ENCODE measurements around the gene GPR157.
"Not testable (repeated sequence)": the region's sequence is repeated elsewhere in the genome, so short reads cannot be mapped to it uniquely, and the experiment has no call there.

Gene GPR157

DNA sequence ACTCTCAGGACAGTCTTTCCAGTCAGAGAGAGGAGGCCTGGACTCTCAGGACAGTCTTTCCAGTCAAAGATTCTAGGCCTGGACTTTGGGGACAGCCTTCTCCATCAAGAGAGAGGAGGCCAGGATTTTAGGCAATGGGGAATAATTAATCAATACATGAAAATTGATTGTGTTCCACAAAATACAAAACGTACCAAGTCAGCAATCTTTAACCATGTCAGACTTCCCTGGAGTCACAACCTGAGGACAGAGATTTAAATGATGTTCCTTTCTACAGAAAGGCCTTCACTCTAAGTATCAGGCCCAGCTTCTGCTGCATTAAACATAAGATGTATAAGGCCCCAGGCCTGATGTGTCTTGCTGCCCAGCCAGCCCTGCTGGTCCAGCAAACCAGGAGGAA lies 27.0 kb upstream of the GPR157 start:
- H2AFZ ChIP-seq (ENCODE audit: low read length): no peak overlapping the region
- H3K4me2 ChIP-seq (ENCODE audit: insufficient read depth, low read length, poor library complexity, severe bottlenecking): no peak overlapping the region
- H3K9ac ChIP-seq (ENCODE audit: low read depth, low read length, poor library complexity): no peak overlapping the region
- DNase-seq (ENCODE audit: low spot score): no peak
- H3K4me3 ChIP-seq (ENCODE audit: low read length in 2 of 2): no peak overlapping the region
- no peak overlapping the region for H4K91ac ChIP-seq (ENCODE audit: low read depth, low read length, poor library complexity)
- no peak overlapping the region for H3K23ac ChIP-seq (ENCODE audit: low read depth, low read length, poor library complexity)
- peaks cover 0 to 1% of the 10 kb centered on the region in 2 donors for H3K4me1 ChIP-seq (ENCODE audit: control insufficient read depth in 2 of 2, insufficient read depth in 1 of 2, low read depth in 1 of 2, low read length in 2 of 2)
- H3K18ac ChIP-seq (ENCODE audit: low read length): no peak overlapping the region
- WGBS, 2 donors (ENCODE audit: extremely low coverage in 2 of 2, insufficient read length in 2 of 2, insufficient replicate concordance in 1 of 2): no CpG with 5 or more reads among the region's 1 CpG
- H3K9me3 ChIP-seq (replicated peaks in 1 of 2; ENCODE audit: control insufficient read depth in 2 of 2, insufficient read depth in 1 of 2, low read depth in 1 of 2, low read length in 2 of 2): no peaks in the 10 kb centered on the region
- H2BK12ac ChIP-seq (ENCODE audit: low read length): no peak overlapping the region
- H3K27me3 ChIP-seq (ENCODE audit: control insufficient read depth in 3 of 3, insufficient read depth in 3 of 3, low read depth in 1 of 3, low read length in 3 of 3): no peaks in the 10 kb centered on the region
- H3K79me1 ChIP-seq (ENCODE audit: low read depth, low read length): peaks cover 4% of the 10 kb centered on the region
- H3K4ac ChIP-seq (ENCODE audit: low read length): no peak overlapping the region
- no peak overlapping the region for H3K14ac ChIP-seq (ENCODE audit: low read length)
- no peak overlapping the region for H4K8ac ChIP-seq (ENCODE audit: low read depth, low read length)
- H2AK5ac ChIP-seq (ENCODE audit: low read depth, low read length): no peak overlapping the region
- H3K36me3 ChIP-seq (replicated peaks in 1 of 2; ENCODE audit: control insufficient read depth in 2 of 2, insufficient read depth in 2 of 2, low read length in 2 of 2): peaks cover 0 to 2% of the 10 kb centered on the region in 2 donors
- H2BK5ac ChIP-seq (ENCODE audit: low read length): no peak overlapping the region
- H2BK15ac ChIP-seq (ENCODE audit: low read length): no peak overlapping the region
- H2BK120ac ChIP-seq (ENCODE audit: low read depth, low read length): no peak overlapping the region
- H3K27ac ChIP-seq (replicated peaks; ENCODE audit: low read length): no peak overlapping the region

DNA sequence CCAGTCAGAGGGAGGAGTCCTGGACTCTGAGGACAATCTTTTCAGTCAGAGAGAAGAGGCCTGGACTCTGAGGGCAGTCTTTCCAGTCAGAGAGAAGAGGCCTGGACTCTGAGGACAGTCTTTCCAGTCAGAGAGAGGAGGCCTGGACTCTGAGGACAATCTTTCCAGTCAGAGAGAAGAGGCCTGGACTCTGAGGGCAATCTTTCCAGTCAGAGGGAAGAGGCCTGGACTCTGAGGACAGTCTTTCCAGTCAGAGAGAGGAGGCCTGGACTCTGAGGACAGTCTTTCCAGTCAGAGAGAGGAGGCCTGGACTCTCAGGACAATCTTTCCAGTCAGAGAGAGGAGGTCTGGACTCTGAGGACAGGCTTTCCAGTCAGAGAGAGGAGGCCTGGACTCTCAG lies 26.5 kb upstream of the GPR157 start:
- not testable (repeated sequence) for H2AK5ac ChIP-seq (ENCODE audit: low read depth, low read length); H3K36me3 ChIP-seq (replicated peaks in 1 of 2; ENCODE audit: control insufficient read depth in 2 of 2, insufficient read depth in 2 of 2, low read length in 2 of 2); H3K18ac ChIP-seq (ENCODE audit: low read length); H2BK12ac ChIP-seq (ENCODE audit: low read length); DNase-seq (ENCODE audit: low spot score); H3K4me1 ChIP-seq (ENCODE audit: control insufficient read depth in 2 of 2, insufficient read depth in 1 of 2, low read depth in 1 of 2, low read length in 2 of 2); H3K14ac ChIP-seq (ENCODE audit: low read length); H3K4me2 ChIP-seq (ENCODE audit: insufficient read depth, low read length, poor library complexity, severe bottlenecking); H2BK15ac ChIP-seq (ENCODE audit: low read length); H3K9me3 ChIP-seq (replicated peaks in 1 of 2; ENCODE audit: control insufficient read depth in 2 of 2, insufficient read depth in 1 of 2, low read depth in 1 of 2, low read length in 2 of 2); H3K27me3 ChIP-seq (ENCODE audit: control insufficient read depth in 3 of 3, insufficient read depth in 3 of 3, low read depth in 1 of 3, low read length in 3 of 3); H3K27ac ChIP-seq (replicated peaks; ENCODE audit: low read length); H2AFZ ChIP-seq (ENCODE audit: low read length); H3K23ac ChIP-seq (ENCODE audit: low read depth, low read length, poor library complexity); H3K9ac ChIP-seq (ENCODE audit: low read depth, low read length, poor library complexity); H2BK120ac ChIP-seq (ENCODE audit: low read depth, low read length); H4K8ac ChIP-seq (ENCODE audit: low read depth, low read length); H3K4me3 ChIP-seq (ENCODE audit: low read length in 2 of 2); H2BK5ac ChIP-seq (ENCODE audit: low read length); H3K4ac ChIP-seq (ENCODE audit: low read length); H4K91ac ChIP-seq (ENCODE audit: low read depth, low read length, poor library complexity); H3K79me1 ChIP-seq (ENCODE audit: low read depth, low read length)

DNA sequence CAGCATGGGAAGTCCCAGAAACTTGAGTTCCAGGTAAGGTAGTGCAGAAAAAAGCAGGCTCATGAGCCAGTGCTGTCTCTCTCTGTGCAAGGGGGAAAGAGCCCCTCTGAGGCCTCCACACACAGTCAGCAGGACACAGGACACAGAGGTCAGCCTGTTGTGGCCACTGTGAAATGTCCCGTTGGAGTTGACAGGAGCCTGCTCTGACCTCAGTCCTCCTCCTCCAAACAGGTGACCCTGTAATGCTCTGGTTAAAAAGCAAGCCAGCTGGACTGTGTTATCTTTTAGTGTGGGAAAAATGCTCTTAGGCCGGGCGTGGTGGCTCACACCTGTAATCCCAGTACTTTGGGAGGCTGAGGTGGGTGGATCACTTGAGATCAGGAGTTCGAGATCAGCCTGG lies 24.2 kb upstream of the GPR157 start:
- Histone ChIP-seq H3K79me1 (ENCODE audit: low read depth, low read length) (peaks cover 4% of the 10 kb centered on the region), H2AFZ (ENCODE audit: low read length) (no peak overlapping the region), H2BK5ac (ENCODE audit: low read length) (no peak overlapping the region), H3K4ac (ENCODE audit: low read length) (no peak overlapping the region), H3K14ac (ENCODE audit: low read length) (no peak overlapping the region), H3K9me3 (replicated peaks in 1 of 2; ENCODE audit: control insufficient read depth in 2 of 2, insufficient read depth in 1 of 2, low read depth in 1 of 2, low read length in 2 of 2) (no peaks in the 10 kb centered on the region), H4K8ac (ENCODE audit: low read depth, low read length) (no peak overlapping the region), H2BK120ac (ENCODE audit: low read depth, low read length) (no peak overlapping the region), H3K23ac (ENCODE audit: low read depth, low read length, poor library complexity) (no peak overlapping the region), H3K4me1 (ENCODE audit: control insufficient read depth in 2 of 2, insufficient read depth in 1 of 2, low read depth in 1 of 2, low read length in 2 of 2) (peaks cover 0 to 1% of the 10 kb centered on the region in 2 donors), H3K4me3 (ENCODE audit: low read length in 2 of 2) (no peak overlapping the region), H3K4me2 (ENCODE audit: insufficient read depth, low read length, poor library complexity, severe bottlenecking) (no peak overlapping the region), H3K9ac (ENCODE audit: low read depth, low read length, poor library complexity) (no peak overlapping the region), H3K27ac (replicated peaks; ENCODE audit: low read length) (no peak overlapping the region), H2BK15ac (ENCODE audit: low read length) (no peak overlapping the region), H3K18ac (ENCODE audit: low read length) (no peak overlapping the region), H2BK12ac (ENCODE audit: low read length) (no peak overlapping the region), H2AK5ac (ENCODE audit: low read depth, low read length) (no peak overlapping the region), H3K36me3 (replicated peaks in 1 of 2; ENCODE audit: control insufficient read depth in 2 of 2, insufficient read depth in 2 of 2, low read length in 2 of 2) (peaks cover 0 to 6% of the 10 kb centered on the region in 2 donors), H4K91ac (ENCODE audit: low read depth, low read length, poor library complexity) (no peak overlapping the region), H3K27me3 (ENCODE audit: control insufficient read depth in 3 of 3, insufficient read depth in 3 of 3, low read depth in 1 of 3, low read length in 3 of 3) (peaks cover 0 to 3% (median 0%) of the 10 kb centered on the region in 3 experiments)
- no CpG with 5 or more reads among the region's 4 CpGs for WGBS, 2 donors (ENCODE audit: extremely low coverage in 2 of 2, insufficient read length in 2 of 2, insufficient replicate concordance in 1 of 2)
- DNase-seq (ENCODE audit: low spot score): no peak

DNA sequence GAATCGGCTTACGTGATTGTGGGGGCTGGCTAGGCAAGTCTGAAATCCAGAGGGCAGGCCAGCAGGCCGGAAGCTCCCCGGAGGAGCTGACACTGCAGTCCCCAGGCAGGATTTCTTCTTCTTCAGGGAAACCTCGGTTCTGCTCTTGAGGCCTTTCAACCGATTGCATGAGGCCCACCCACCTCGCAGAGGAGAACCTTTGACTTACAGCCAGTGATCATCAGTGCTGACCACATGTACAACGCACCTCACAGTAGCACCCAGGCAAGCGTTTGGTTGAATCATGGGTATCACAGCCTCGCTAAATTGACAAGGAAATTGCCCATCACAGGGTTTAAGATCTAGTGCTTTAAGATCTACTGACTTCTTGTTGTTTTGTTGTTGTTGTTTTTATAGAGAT lies 23.6 kb upstream of the GPR157 start:
- Histone ChIP-seq H3K14ac (ENCODE audit: low read length) (no peak overlapping the region), H3K27me3 (ENCODE audit: control insufficient read depth in 3 of 3, insufficient read depth in 3 of 3, low read depth in 1 of 3, low read length in 3 of 3) (peaks cover 0 to 3% (median 0%) of the 10 kb centered on the region in 3 experiments), H3K4me2 (ENCODE audit: insufficient read depth, low read length, poor library complexity, severe bottlenecking) (no peak overlapping the region), H3K9ac (ENCODE audit: low read depth, low read length, poor library complexity) (no peak overlapping the region), H2BK12ac (ENCODE audit: low read length) (no peak overlapping the region), H3K4ac (ENCODE audit: low read length) (no peak overlapping the region), H3K79me1 (ENCODE audit: low read depth, low read length) (peaks cover 4% of the 10 kb centered on the region), H2BK120ac (ENCODE audit: low read depth, low read length) (no peak overlapping the region), H3K4me1 (ENCODE audit: control insufficient read depth in 2 of 2, insufficient read depth in 1 of 2, low read depth in 1 of 2, low read length in 2 of 2) (peaks cover 0 to 1% of the 10 kb centered on the region in 2 donors), H4K8ac (ENCODE audit: low read depth, low read length) (no peak overlapping the region), H3K9me3 (replicated peaks in 1 of 2; ENCODE audit: control insufficient read depth in 2 of 2, insufficient read depth in 1 of 2, low read depth in 1 of 2, low read length in 2 of 2) (no peaks in the 10 kb centered on the region), H2BK15ac (ENCODE audit: low read length) (no peak overlapping the region), H3K23ac (ENCODE audit: low read depth, low read length, poor library complexity) (no peak overlapping the region), H2AK5ac (ENCODE audit: low read depth, low read length) (no peak overlapping the region), H3K27ac (replicated peaks; ENCODE audit: low read length) (no peak overlapping the region), H3K36me3 (replicated peaks in 1 of 2; ENCODE audit: control insufficient read depth in 2 of 2, insufficient read depth in 2 of 2, low read length in 2 of 2) (peaks cover 0 to 6% of the 10 kb centered on the region in 2 donors), H2AFZ (ENCODE audit: low read length) (no peak overlapping the region), H2BK5ac (ENCODE audit: low read length) (no peak overlapping the region), H4K91ac (ENCODE audit: low read depth, low read length, poor library complexity) (no peak overlapping the region), H3K18ac (ENCODE audit: low read length) (no peak overlapping the region), H3K4me3 (ENCODE audit: low read length in 2 of 2) (no peak overlapping the region)
- no peak for DNase-seq (ENCODE audit: low spot score)
- WGBS, 2 donors (ENCODE audit: extremely low coverage in 2 of 2, insufficient read length in 2 of 2, insufficient replicate concordance in 1 of 2): no CpG with 5 or more reads among the region's 10 CpGs
